Mesenchymal stem cell (in vitro differentiated cells and primary cell): Measurements from ENCODE around the gene STK32B.

ENCODE experiments used
- DNase-seq: peaks from one replicate; pipeline ENCODE4 v3.0.0-alpha.2; 2013
- H2AFZ ChIP-seq: one replicate; pipeline ENCODE4 v1.6.1; 2013; ENCODE audit warnings: low read depth, mild to moderate bottlenecking, control low read depth, inconsistent platforms, low read length, moderate library complexity
- H2AK5ac ChIP-seq: 2 replicates; pipeline ENCODE4 v1.6.1; 2013; ENCODE audit warnings: low read length, moderate library complexity, mild to moderate bottlenecking, inconsistent platforms; ENCODE audit not compliant: severe bottlenecking
- H2BK120ac ChIP-seq: one replicate; pipeline ENCODE4 v1.6.1; 2013; ENCODE audit warnings: low read depth, mild to moderate bottlenecking, inconsistent platforms, low read length, moderate library complexity
- H2BK12ac ChIP-seq, 2 experiments: one replicate each; pipeline ENCODE4 v1.6.1; 2013; ENCODE audit warnings: inconsistent platforms in 2 of 2, low read length in 2 of 2, mild to moderate bottlenecking in 2 of 2, moderate library complexity in 2 of 2, control low read depth in 1 of 2
- H2BK15ac ChIP-seq: one replicate; pipeline ENCODE4 v1.6.1; 2013; ENCODE audit warnings: mild to moderate bottlenecking, low read depth, inconsistent platforms; ENCODE audit not compliant: poor library complexity, severe bottlenecking
- H2BK5ac ChIP-seq: 2 replicates; pipeline ENCODE4 v1.6.1; 2013; ENCODE audit warnings: low read depth, mild to moderate bottlenecking, low read length, control low read depth, inconsistent platforms; ENCODE audit not compliant: poor library complexity, severe bottlenecking
- H3K14ac ChIP-seq, 2 experiments: one replicate each; pipeline ENCODE4 v1.6.1; 2013; ENCODE audit warnings: inconsistent platforms in 2 of 2, low read length in 2 of 2, control low read depth in 1 of 2, mild to moderate bottlenecking in 1 of 2, moderate library complexity in 1 of 2
- H3K18ac ChIP-seq, 2 experiments: one replicate each; pipeline ENCODE4 v1.6.1; 2013; ENCODE audit warnings: inconsistent platforms in 2 of 2, low read length in 2 of 2, control low read depth in 1 of 2, low read depth in 1 of 2, mild to moderate bottlenecking in 1 of 2
- H3K23ac ChIP-seq, 2 experiments: one replicate each; pipeline ENCODE4 v1.6.1; 2013; ENCODE audit warnings: inconsistent platforms in 2 of 2, low read length in 2 of 2, mild to moderate bottlenecking in 2 of 2, moderate library complexity in 2 of 2, control low read depth in 1 of 2
- H3K27ac ChIP-seq: 2 replicates; pipeline ENCODE4 v1.5.1; 2013; ENCODE audit warnings: mild to moderate bottlenecking, moderate library complexity, low read length, control low read depth, inconsistent platforms; ENCODE audit not compliant: poor library complexity, severe bottlenecking
- H3K27me3 ChIP-seq, 2 experiments: 2 replicates each; pipeline versions ENCODE4 v1.6.1 to v1.7.0; 2013; ENCODE audit warnings: low read length in 2 of 2, mild to moderate bottlenecking in 2 of 2, moderate library complexity in 2 of 2, control low read depth in 1 of 2, inconsistent platforms in 1 of 2; ENCODE audit not compliant: control insufficient read depth in 1 of 2, insufficient read depth in 1 of 2
- H3K36me3 ChIP-seq, 2 experiments: 2 replicates each; pipeline versions ENCODE4 v1.6.1 to v1.7.0; 2013; ENCODE audit warnings: low read length in 2 of 2, control low read depth in 1 of 2, inconsistent platforms in 1 of 2, low read depth in 1 of 2, mild to moderate bottlenecking in 1 of 2; ENCODE audit not compliant: insufficient read depth in 2 of 2, control insufficient read depth in 1 of 2
- H3K4ac ChIP-seq, 2 experiments: one replicate each; pipeline ENCODE4 v1.6.1; 2013; ENCODE audit warnings: inconsistent platforms in 2 of 2, low read length in 2 of 2, mild to moderate bottlenecking in 2 of 2, moderate library complexity in 2 of 2, control low read depth in 1 of 2, low read depth in 1 of 2
- H3K4me1 ChIP-seq: 2 replicates; pipeline ENCODE4 v1.6.1; 2013; ENCODE audit warnings: low read depth, low read length, control low read depth; ENCODE audit not compliant: control insufficient read depth, insufficient read depth
- H3K4me2 ChIP-seq: 2 replicates; pipeline ENCODE4 v1.6.1; 2013; ENCODE audit warnings: low read length, mild to moderate bottlenecking, inconsistent platforms; ENCODE audit not compliant: poor library complexity, severe bottlenecking
- H3K4me3 ChIP-seq, 2 experiments: 2 replicates each; pipeline versions ENCODE4 v1.5.1 to v1.7.0; 2013; ENCODE audit warnings: low read length in 2 of 2, mild to moderate bottlenecking in 2 of 2, control low read depth in 1 of 2, low read depth in 1 of 2; ENCODE audit not compliant: insufficient read depth in 1 of 2
- H3K79me1 ChIP-seq: replicated peaks from 2 replicates; pipeline ENCODE4 v1.6.1; 2013; ENCODE audit warnings: mild to moderate bottlenecking, control low read depth, low read length, inconsistent platforms; ENCODE audit not compliant: poor library complexity, severe bottlenecking
- H3K9ac ChIP-seq: 2 replicates; pipeline ENCODE4 v1.7.0; 2013; ENCODE audit warnings: mild to moderate bottlenecking, low read length, moderate library complexity
- H3K9me3 ChIP-seq: 2 replicates; pipeline ENCODE4 v1.7.0; 2013; ENCODE audit warnings: mild to moderate bottlenecking, low read length; ENCODE audit not compliant: control insufficient read depth
- H4K8ac ChIP-seq: one replicate; pipeline ENCODE4 v1.6.1; 2013; ENCODE audit warnings: inconsistent platforms, mild to moderate bottlenecking, low read length, moderate library complexity
- H4K91ac ChIP-seq: one replicate; pipeline ENCODE4 v1.6.1; 2013; ENCODE audit warnings: mild to moderate bottlenecking, low read length, inconsistent platforms
- WGBS: methylation state at CpG from one replicate; pipeline ENCODE4 v1.1.7; 2013; ENCODE audit warnings: mixed read lengths; 5-methylcytosine and 5-hydroxymethylcytosine counted together

STK32B gene

GRCh38 chr4:5366009-5366386 is 314.7 kb downstream of the STK32B start:
- Histone ChIP-seq H4K91ac (no peak overlapping the region), H2BK120ac (no peak overlapping the region), H3K4me2 (no peak overlapping the region), H3K27me3 (no peaks in the 10 kb centered on the region), H3K18ac (peak overlapping the region in 1 of 2 experiments; percentile 31), H2AFZ (no peak overlapping the region), H3K4me1 (peaks cover 7% of the 10 kb centered on the region), H3K9ac (no peak overlapping the region), H2BK15ac (no peak overlapping the region), H3K79me1 (peaks cover 5% of the 10 kb centered on the region), H3K23ac (no peak overlapping the region), H2AK5ac (no peak overlapping the region), H3K4ac (no peak overlapping the region), H4K8ac (no peak overlapping the region), H3K14ac (no peak overlapping the region), H3K27ac (no peak overlapping the region), H2BK5ac (no peak overlapping the region), H3K4me3 (no peak overlapping the region), H3K9me3 (no peaks in the 10 kb centered on the region), H3K36me3 (no peaks in the 10 kb centered on the region), H2BK12ac (peak overlapping the region; percentile 4 to 55)
- no peak for DNase-seq
- WGBS = 44% methylated on average over 2 of the region's 3 CpGs

GRCh38 chr4:5366421-5366820 is 315.1 kb downstream of the STK32B start:
- DNase-seq = peak; percentile 82
- peaks cover 5% of the 10 kb centered on the region for H3K79me1 ChIP-seq
- H3K27me3 ChIP-seq = no peaks in the 10 kb centered on the region
- H3K36me3 ChIP-seq = no peaks in the 10 kb centered on the region
- no peak overlapping the region for H2AFZ ChIP-seq
- H3K14ac ChIP-seq = no peak overlapping the region
- peaks cover 7% of the 10 kb centered on the region for H3K4me1 ChIP-seq
- H3K4ac ChIP-seq = no peak overlapping the region
- no peak overlapping the region for H2BK120ac ChIP-seq
- H3K9ac ChIP-seq = no peak overlapping the region
- no peak overlapping the region for H4K8ac ChIP-seq
- no peaks in the 10 kb centered on the region for H3K9me3 ChIP-seq
- H2BK12ac ChIP-seq = no peak overlapping the region
- no peak overlapping the region for H3K18ac ChIP-seq
- H2BK15ac ChIP-seq = no peak overlapping the region
- H4K91ac ChIP-seq = no peak overlapping the region
- H3K23ac ChIP-seq = no peak overlapping the region
- WGBS = 28% methylated on average over 6 of the region's 6 CpGs
- no peak overlapping the region for H3K4me2 ChIP-seq
- H2AK5ac ChIP-seq = no peak overlapping the region
- no peak overlapping the region for H3K4me3 ChIP-seq
- no peak overlapping the region for H3K27ac ChIP-seq
- H2BK5ac ChIP-seq = no peak overlapping the region

GRCh38 chr4:5368426-5368825 is 317.1 kb downstream of the STK32B start:
- Histone ChIP-seq H2BK12ac (peak overlapping the region in 1 of 2 experiments; percentile 31), H3K79me1 (peaks cover 4% of the 10 kb centered on the region), H3K4me2 (no peak overlapping the region), H2BK5ac (no peak overlapping the region), H2BK120ac (no peak overlapping the region), H3K18ac (peak overlapping the region in 1 of 2 experiments; percentile 18), H3K4me3 (no peak overlapping the region), H3K9ac (no peak overlapping the region), H3K4me1 (peaks cover 13% of the 10 kb centered on the region), H2AK5ac (no peak overlapping the region), H3K27me3 (no peaks in the 10 kb centered on the region), H4K91ac (no peak overlapping the region), H3K27ac (no peak overlapping the region), H3K14ac (no peak overlapping the region), H2AFZ (no peak overlapping the region), H3K23ac (no peak overlapping the region), H3K4ac (no peak overlapping the region), H4K8ac (no peak overlapping the region), H3K36me3 (no peaks in the 10 kb centered on the region), H2BK15ac (no peak overlapping the region), H3K9me3 (no peaks in the 10 kb centered on the region)
- no peak for DNase-seq
- WGBS = 94% methylated on average over 2 of the region's 3 CpGs

GRCh38 chr4:5370286-5370685 is 319.0 kb downstream of the STK32B start:
- Histone ChIP-seq H2BK15ac (no peak overlapping the region), H3K14ac (no peak overlapping the region), H3K9ac (no peak overlapping the region), H4K8ac (no peak overlapping the region), H3K79me1 (peaks cover 4% of the 10 kb centered on the region), H3K36me3 (no peaks in the 10 kb centered on the region), H3K4me2 (no peak overlapping the region), H4K91ac (no peak overlapping the region), H3K4me1 (peaks cover 13% of the 10 kb centered on the region), H3K27ac (no peak overlapping the region), H3K4me3 (no peak overlapping the region), H3K18ac (no peak overlapping the region), H2BK12ac (no peak overlapping the region), H3K9me3 (no peaks in the 10 kb centered on the region), H2BK5ac (no peak overlapping the region), H2AFZ (no peak overlapping the region), H3K23ac (no peak overlapping the region), H2AK5ac (no peak overlapping the region), H3K27me3 (no peaks in the 10 kb centered on the region), H2BK120ac (no peak overlapping the region), H3K4ac (no peak overlapping the region)
- 24% methylated on average over 1 of the region's 2 CpGs for WGBS
- DNase-seq = peak; percentile 90
